Kidney glomerular epithelial cell (primary cell): Measurements from ENCODE around the gene ERBB4.
"Not testable (repeated sequence)": the region's sequence is repeated elsewhere in the genome, so short reads cannot be mapped to it uniquely, and the experiment has no call there.

Experiments
- DNase-seq: peaks from one replicate; lab custom pipeline; 2025; lab: John Stamatoyannopoulos, UW

The ERBB4 gene

GRCh38 chr2:212147921-212148513 is 390.6 kb downstream of the ERBB4 start:
- DNase-seq: peak; percentile 10

GRCh38 chr2:212146416-212146815 is 392.2 kb downstream of the ERBB4 start:
- DNase-seq: no peak

- peak; percentile 42 for DNase-seq
Measured at GRCh38 chr2:212145121-212145520, 393.5 kb downstream of the ERBB4 start.

- DNase-seq: no peak
Measured at GRCh38 chr2:212142631-212143030, 396.0 kb downstream of the ERBB4 start.

GRCh38 chr2:212141499-212141898 is 397.1 kb downstream of the ERBB4 start:
- no peak for DNase-seq

GRCh38 chr2:212136216-212136795 is 402.3 kb downstream of the ERBB4 start:
- DNase-seq: no peak

GRCh38 chr2:212135739-212136138 is 402.9 kb downstream of the ERBB4 start:
- DNase-seq: no peak

GRCh38 chr2:212133337-212133736 is 405.3 kb downstream of the ERBB4 start:
- DNase-seq: no peak

- no peak for DNase-seq
Measured at GRCh38 chr2:212124598-212124997, 414.0 kb downstream of the ERBB4 start.

GRCh38 chr2:212119591-212119990 is 419.0 kb downstream of the ERBB4 start:
- no peak for DNase-seq

GRCh38 chr2:212117926-212118325 is 420.7 kb downstream of the ERBB4 start:
- DNase-seq: no peak

GRCh38 chr2:212114489-212114888 is 424.1 kb downstream of the ERBB4 start:
- DNase-seq: no peak

- DNase-seq: no peak
Measured at GRCh38 chr2:212112401-212112800, 426.2 kb downstream of the ERBB4 start.

GRCh38 chr2:212109792-212110680 is 428.6 kb downstream of the ERBB4 start:
- no peak for DNase-seq

GRCh38 chr2:212109217-212109616 is 429.4 kb downstream of the ERBB4 start:
- no peak for DNase-seq

- no peak for DNase-seq
Measured at GRCh38 chr2:212107989-212108388, 430.6 kb downstream of the ERBB4 start.

GRCh38 chr2:212107014-212107413 is 431.6 kb downstream of the ERBB4 start:
- no peak for DNase-seq

GRCh38 chr2:212106536-212106935 is 432.1 kb downstream of the ERBB4 start:
- not testable (repeated sequence) for DNase-seq

- DNase-seq: no peak
Measured at GRCh38 chr2:212099658-212100057, 438.9 kb downstream of the ERBB4 start.

- no peak for DNase-seq
Measured at GRCh38 chr2:212098966-212099365, 439.6 kb downstream of the ERBB4 start.

- DNase-seq: no peak
Measured at GRCh38 chr2:212097001-212097400, 441.6 kb downstream of the ERBB4 start.

- DNase-seq: no peak
Measured at GRCh38 chr2:212089873-212090272, 448.7 kb downstream of the ERBB4 start.

GRCh38 chr2:212088353-212088752 is 450.2 kb downstream of the ERBB4 start:
- DNase-seq: no peak
